PFSK-1 (cell line): Measurements from ENCODE around the gene BTG2. TPM values are rescaled to one million over a fixed set of nuclear protein-coding genes. Genes with fewer than 3 reads are reported as not detected.

Experiments used
- FOXP2 ChIP-seq: optimal IDR thresholded peaks from 2 replicates; pipeline ENCODE3; 2011; ENCODE audit warnings: borderline replicate concordance, control low read depth, inconsistent platforms; ENCODE audit not compliant: insufficient read depth; ENCODE audit errors: extremely low read length, extremely low read depth
- POLR2AphosphoS5 ChIP-seq: IDR thresholded peaks from 2 replicates; pipeline ENCODE4 v1.6.1; 2012; ENCODE audit warnings: low read depth, mild to moderate bottlenecking, control low read depth, low read length, moderate library complexity
- SIN3A ChIP-seq: IDR thresholded peaks from 2 replicates; pipeline ENCODE4 v1.6.1; 2012; ENCODE audit warnings: mild to moderate bottlenecking, low read length, moderate library complexity, borderline replicate concordance; ENCODE audit not compliant: insufficient read depth
- TAF1 ChIP-seq: IDR thresholded peaks from 2 replicates; pipeline ENCODE4 v1.6.1; 2012; ENCODE audit warnings: low read length, control low read depth, borderline replicate concordance; ENCODE audit not compliant: insufficient read depth
- polyA plus RNA-seq: library from polyadenylated mRNA; unstranded; fragments of >200 nt; gene quantifications from one replicate; pipeline ENCODE4 v1.2.1, GENCODE V29; 2012; ENCODE audit warnings: low read depth, missing spikeins; ENCODE audit not compliant: insufficient read length
- TF ChIP-seq, protein P1 (sequence below), 2 experiments: IDR thresholded peaks; 2 replicates each; pipeline versions ENCODE4 v1.6.1 to v1.8.0; 2011 to 2012; ENCODE audit warnings: low read depth in 2 of 2, low read length in 2 of 2, control low read depth in 1 of 2, inconsistent platforms in 1 of 2, mild to moderate bottlenecking in 1 of 2, moderate library complexity in 1 of 2; ENCODE audit not compliant: insufficient read depth in 1 of 2

BTG2 gene, protein sequence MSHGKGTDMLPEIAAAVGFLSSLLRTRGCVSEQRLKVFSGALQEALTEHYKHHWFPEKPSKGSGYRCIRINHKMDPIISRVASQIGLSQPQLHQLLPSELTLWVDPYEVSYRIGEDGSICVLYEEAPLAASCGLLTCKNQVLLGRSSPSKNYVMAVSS
- 0.16 TPM for polyA plus RNA-seq

DNA sequence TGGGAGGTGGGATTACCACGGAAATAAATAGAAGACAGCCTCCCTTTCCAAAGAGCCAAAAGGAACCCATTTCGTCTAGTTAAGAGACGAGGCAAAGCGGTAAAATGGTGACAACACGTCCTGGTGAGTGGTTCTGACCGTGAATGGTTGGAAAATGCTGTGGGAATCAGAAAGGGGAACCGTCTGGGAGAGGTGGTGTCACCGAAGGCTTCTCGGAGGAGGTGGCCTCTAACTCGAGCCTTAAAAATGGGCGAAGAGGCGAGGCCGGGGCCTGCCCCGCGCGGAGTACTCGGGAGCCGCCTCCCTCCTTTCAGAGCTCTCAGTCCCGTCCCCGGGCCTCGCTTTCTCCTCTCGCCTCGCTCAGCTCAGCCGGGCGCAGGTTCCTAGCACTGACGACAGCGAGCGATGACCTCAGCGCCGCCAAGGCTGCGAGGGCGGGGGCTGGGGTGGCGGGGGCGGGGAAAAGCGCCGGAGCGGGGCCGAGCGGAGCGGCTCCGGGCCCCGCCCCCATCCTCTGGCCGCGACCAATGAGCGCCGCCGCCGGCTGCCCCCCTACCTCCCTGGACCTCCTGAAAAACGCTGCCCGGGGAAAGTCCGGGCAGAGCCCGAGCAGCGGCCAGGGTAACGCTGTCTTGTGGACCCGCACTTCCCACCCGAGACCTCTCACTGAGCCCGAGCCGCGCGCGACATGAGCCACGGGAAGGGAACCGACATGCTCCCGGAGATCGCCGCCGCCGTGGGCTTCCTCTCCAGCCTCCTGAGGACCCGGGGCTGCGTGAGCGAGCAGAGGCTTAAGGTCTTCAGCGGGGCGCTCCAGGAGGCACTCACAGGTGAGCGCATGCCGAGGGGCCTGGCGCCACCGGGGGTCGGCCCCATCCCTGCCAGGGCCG, at the start of gene BTG2:
Gene BTG2 (plus strand): TSS at position 601 of the 890 bp plus-strand sequence. CDS start 88 bp downstream, at position 689.
- TF ChIP-seq, protein P1, sequence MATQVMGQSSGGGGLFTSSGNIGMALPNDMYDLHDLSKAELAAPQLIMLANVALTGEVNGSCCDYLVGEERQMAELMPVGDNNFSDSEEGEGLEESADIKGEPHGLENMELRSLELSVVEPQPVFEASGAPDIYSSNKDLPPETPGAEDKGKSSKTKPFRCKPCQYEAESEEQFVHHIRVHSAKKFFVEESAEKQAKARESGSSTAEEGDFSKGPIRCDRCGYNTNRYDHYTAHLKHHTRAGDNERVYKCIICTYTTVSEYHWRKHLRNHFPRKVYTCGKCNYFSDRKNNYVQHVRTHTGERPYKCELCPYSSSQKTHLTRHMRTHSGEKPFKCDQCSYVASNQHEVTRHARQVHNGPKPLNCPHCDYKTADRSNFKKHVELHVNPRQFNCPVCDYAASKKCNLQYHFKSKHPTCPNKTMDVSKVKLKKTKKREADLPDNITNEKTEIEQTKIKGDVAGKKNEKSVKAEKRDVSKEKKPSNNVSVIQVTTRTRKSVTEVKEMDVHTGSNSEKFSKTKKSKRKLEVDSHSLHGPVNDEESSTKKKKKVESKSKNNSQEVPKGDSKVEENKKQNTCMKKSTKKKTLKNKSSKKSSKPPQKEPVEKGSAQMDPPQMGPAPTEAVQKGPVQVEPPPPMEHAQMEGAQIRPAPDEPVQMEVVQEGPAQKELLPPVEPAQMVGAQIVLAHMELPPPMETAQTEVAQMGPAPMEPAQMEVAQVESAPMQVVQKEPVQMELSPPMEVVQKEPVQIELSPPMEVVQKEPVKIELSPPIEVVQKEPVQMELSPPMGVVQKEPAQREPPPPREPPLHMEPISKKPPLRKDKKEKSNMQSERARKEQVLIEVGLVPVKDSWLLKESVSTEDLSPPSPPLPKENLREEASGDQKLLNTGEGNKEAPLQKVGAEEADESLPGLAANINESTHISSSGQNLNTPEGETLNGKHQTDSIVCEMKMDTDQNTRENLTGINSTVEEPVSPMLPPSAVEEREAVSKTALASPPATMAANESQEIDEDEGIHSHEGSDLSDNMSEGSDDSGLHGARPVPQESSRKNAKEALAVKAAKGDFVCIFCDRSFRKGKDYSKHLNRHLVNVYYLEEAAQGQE (IDR thresholded peaks at IDR 0.05; ENCODE audit: insufficient read depth in 1 of 2, low read depth in 2 of 2, low read length in 2 of 2): no peak
- 0 out of 2 replicates have a peak, but pooled peaks have one; percentile 30 for TF ChIP-seq SIN3A
- peak; percentile 65; the same call in 1 of the 2 replicates for TF ChIP-seq TAF1
- TF ChIP-seq POLR2AphosphoS5: peak; percentile 94

DNA sequence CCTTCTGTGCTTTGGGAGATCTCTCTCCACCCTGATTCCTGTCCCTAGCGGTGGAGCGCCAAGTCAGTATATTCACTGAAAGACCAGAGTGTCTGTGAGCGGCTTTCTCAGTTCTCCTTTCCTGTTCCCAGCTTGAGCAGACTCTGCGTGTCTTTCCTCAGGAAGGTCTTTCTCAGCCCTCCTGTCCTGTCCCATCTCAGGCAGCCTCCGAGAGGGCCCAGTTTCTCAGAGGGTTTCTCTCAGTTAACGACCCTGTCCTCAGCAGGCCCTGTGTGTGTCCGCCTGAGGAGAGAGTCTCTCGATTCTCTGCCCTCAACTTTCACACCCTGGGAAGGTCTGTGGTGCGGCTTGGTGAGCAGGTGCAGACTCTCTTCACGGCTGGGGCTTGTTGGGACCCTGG, 41.8 kb upstream of the BTG2 start:
- TF ChIP-seq SIN3A (no peak), POLR2AphosphoS5 (no peak), FOXP2 (no peak), TAF1 (no peak)
- TF ChIP-seq, protein P1 (IDR thresholded peaks at IDR 0.05; ENCODE audit: insufficient read depth in 1 of 2, low read depth in 2 of 2, low read length in 2 of 2): no peak

DNA sequence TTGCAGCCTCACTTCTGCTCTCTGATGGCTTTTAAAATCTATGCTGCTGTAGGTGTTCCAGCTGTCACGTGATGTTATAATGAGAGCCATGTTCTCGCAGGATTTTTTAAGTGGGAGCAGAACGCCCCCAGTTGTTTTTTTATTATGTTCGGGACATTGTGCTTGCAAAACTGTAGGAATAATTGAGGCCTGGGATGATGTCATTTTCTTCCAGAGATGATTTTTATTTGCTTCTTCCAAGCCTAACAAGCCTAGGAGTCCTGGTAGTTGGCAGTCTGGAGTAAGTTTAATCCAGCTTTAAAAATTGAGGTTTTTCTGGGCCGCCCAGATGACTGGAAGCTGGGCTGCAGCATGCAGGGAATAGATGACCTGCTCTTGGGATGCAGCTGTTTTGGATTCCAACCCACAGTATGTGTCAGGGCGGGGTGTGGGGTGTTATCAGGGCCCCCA, 41.2 kb upstream of the BTG2 start:
- no peak for TF ChIP-seq SIN3A
- TF ChIP-seq POLR2AphosphoS5: no peak
- TF ChIP-seq, protein P1 (IDR thresholded peaks at IDR 0.05; ENCODE audit: insufficient read depth in 1 of 2, low read depth in 2 of 2, low read length in 2 of 2): no peak
- no peak for TF ChIP-seq TAF1
- no peak for TF ChIP-seq FOXP2

DNA sequence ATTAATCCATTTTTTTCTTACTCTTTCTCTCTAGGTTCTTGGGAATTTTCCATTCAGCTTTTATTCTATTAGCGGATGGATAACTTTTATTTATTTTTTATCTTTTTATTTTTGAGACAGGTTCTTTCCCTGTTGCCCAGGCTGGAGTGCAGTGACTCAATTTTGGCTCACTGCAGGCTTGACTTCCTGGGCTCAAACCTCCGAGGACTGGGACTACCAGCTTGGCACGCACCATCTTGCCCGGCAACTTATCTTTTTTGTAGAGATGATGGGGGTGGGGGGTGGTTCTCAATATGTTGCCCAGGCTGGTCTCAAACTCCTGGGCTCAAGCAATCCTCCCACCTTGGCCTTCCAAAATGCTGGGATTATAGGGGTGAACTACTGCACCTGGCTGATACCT, 39.8 kb upstream of the BTG2 start:
- TF ChIP-seq, protein P1 (IDR thresholded peaks at IDR 0.05; ENCODE audit: insufficient read depth in 1 of 2, low read depth in 2 of 2, low read length in 2 of 2): no peak
- TF ChIP-seq FOXP2 (no peak), SIN3A (no peak), TAF1 (no peak), POLR2AphosphoS5 (no peak)
